ENCODE data around the gene SPRR2B. TPM values are rescaled to one million over a fixed set of nuclear protein-coding genes. Genes with fewer than 3 reads are reported as not detected.

The SPRR2B gene
- total RNA-seq, 2 donors from 2014 or later = not detected

DNA sequence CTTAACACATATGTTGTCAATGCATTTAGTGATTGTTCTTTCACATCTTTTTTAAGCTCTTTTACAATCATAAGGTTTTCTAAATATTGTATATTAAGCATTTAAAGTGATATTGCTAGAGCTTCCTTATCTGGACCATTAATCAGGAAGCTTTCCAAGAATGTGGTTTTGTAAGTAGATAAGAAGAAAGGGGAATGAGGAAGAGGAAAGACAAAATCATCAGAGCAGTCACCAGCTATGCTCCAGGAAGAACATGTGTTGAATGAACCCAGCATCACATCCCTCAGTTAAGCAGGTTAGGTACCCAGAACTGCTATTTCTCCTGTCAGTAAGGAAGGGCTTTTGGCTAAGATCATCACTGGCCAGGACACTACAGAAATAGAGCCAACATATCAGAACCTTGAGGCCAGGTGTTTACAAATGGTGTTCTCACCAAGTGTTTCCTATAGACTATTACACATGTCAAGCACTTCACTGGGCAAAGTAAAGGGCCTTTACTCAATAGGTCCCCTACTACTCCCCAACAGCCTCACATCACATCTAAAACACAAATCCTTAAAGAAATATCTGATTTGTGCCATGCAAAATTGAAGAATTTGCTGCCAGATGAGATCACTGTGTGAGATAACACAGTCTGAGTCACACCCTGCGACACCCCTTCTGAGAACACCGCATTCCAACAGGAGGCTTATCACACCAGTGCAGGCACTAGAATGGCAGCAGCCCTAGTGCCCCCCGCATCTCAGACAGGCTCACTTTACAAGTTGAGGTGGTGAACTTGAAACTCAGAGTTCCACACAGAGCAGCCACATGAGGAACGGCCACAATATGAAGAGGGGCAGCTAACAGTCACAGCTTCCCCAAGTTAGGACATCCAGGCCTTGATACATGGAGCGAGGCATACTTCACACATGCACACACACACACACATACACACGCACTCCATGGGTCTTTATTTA lies 12.3 kb downstream of the SPRR2B start:
- 84 to 91% methylated on average over 3 to 6 of the region's 6 CpGs for WGBS, 2 experiments (ENCODE audit: insufficient coverage in 1 of 2, insufficient read length in 1 of 2)
- no peak overlapping the region for H3K4me3 Mint-ChIP-seq
- no peaks in the 10 kb centered on the region for H3K4me1 ChIP-seq (ENCODE audit: control insufficient read depth, insufficient read depth, low read length)
- H3K9me3 ChIP-seq (ENCODE audit: control insufficient read depth, low read length) = no peaks in the 10 kb centered on the region
- TF ChIP-seq, protein P1, sequence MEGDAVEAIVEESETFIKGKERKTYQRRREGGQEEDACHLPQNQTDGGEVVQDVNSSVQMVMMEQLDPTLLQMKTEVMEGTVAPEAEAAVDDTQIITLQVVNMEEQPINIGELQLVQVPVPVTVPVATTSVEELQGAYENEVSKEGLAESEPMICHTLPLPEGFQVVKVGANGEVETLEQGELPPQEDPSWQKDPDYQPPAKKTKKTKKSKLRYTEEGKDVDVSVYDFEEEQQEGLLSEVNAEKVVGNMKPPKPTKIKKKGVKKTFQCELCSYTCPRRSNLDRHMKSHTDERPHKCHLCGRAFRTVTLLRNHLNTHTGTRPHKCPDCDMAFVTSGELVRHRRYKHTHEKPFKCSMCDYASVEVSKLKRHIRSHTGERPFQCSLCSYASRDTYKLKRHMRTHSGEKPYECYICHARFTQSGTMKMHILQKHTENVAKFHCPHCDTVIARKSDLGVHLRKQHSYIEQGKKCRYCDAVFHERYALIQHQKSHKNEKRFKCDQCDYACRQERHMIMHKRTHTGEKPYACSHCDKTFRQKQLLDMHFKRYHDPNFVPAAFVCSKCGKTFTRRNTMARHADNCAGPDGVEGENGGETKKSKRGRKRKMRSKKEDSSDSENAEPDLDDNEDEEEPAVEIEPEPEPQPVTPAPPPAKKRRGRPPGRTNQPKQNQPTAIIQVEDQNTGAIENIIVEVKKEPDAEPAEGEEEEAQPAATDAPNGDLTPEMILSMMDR (conservative IDR thresholded peaks at IDR 0.05) = no peak
- no peaks in the 10 kb centered on the region for H3K9me3 Mint-ChIP-seq
- H3K27ac ChIP-seq (ENCODE audit: low read depth, low read length) = no peak overlapping the region
- H3K4me1 Mint-ChIP-seq = peaks cover 3% of the 10 kb centered on the region
- no peaks in the 10 kb centered on the region for H3K36me3 Mint-ChIP-seq (ENCODE audit: low read depth)
- H3K27ac Mint-ChIP-seq = no peak overlapping the region
- H3K4me3 ChIP-seq (ENCODE audit: low read length) = no peak overlapping the region
- no peaks in the 10 kb centered on the region for H3K27me3 Mint-ChIP-seq (ENCODE audit: insufficient read depth)
- DNase-seq = no peak
- H3K27me3 ChIP-seq (ENCODE audit: control insufficient read depth, insufficient read depth, low read length, poor library complexity, severe bottlenecking) = no peaks in the 10 kb centered on the region
- no peak overlapping the region for H3K9ac ChIP-seq (ENCODE audit: extremely low read depth, low read length, poor library complexity, severe bottlenecking)
- H3K36me3 ChIP-seq (ENCODE audit: control insufficient read depth, insufficient read depth, low read length) = no peaks in the 10 kb centered on the region

DNA sequence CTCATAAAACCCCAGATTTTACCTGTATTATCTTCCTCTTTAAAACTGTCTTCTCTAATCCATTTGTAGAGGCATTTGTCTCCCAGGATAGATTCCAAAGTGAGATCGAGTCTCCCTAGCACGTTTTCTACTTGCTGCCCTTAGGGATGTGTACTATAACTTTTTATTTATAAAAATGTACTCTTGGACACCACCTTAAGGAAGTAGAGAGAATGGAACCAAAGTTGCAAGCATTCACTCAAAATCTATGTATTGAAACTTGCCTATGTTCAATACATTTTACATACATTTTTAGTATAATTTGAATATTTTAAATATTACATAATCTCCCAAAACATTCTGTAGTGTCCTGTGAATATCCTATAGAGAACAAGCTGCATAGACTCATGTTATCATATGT lies 13.3 kb downstream of the SPRR2B start:
- H3K27ac Mint-ChIP-seq = no peak overlapping the region
- Histone ChIP-seq H3K4me3 (ENCODE audit: low read length) (no peak overlapping the region), H3K27ac (ENCODE audit: low read depth, low read length) (no peak overlapping the region), H3K27me3 (ENCODE audit: control insufficient read depth, insufficient read depth, low read length, poor library complexity, severe bottlenecking) (no peaks in the 10 kb centered on the region), H3K36me3 (ENCODE audit: control insufficient read depth, insufficient read depth, low read length) (no peaks in the 10 kb centered on the region), H3K9ac (ENCODE audit: extremely low read depth, low read length, poor library complexity, severe bottlenecking) (no peak overlapping the region), H3K4me1 (ENCODE audit: control insufficient read depth, insufficient read depth, low read length) (no peaks in the 10 kb centered on the region), H3K9me3 (ENCODE audit: control insufficient read depth, low read length) (no peaks in the 10 kb centered on the region)
- DNase-seq = no peak
- peaks cover 3% of the 10 kb centered on the region for H3K4me1 Mint-ChIP-seq
- TF ChIP-seq, protein P1 (conservative IDR thresholded peaks at IDR 0.05) = no peak
- no peaks in the 10 kb centered on the region for H3K36me3 Mint-ChIP-seq (ENCODE audit: low read depth)
- H3K27me3 Mint-ChIP-seq (ENCODE audit: insufficient read depth) = peaks cover 2% of the 10 kb centered on the region
- no peak overlapping the region for H3K4me3 Mint-ChIP-seq
- peaks cover 2% of the 10 kb centered on the region for H3K9me3 Mint-ChIP-seq
- WGBS, 2 experiments (ENCODE audit: insufficient coverage in 1 of 2, insufficient read length in 1 of 2) = no CpG with 5 or more reads among the region's 2 CpGs

DNA sequence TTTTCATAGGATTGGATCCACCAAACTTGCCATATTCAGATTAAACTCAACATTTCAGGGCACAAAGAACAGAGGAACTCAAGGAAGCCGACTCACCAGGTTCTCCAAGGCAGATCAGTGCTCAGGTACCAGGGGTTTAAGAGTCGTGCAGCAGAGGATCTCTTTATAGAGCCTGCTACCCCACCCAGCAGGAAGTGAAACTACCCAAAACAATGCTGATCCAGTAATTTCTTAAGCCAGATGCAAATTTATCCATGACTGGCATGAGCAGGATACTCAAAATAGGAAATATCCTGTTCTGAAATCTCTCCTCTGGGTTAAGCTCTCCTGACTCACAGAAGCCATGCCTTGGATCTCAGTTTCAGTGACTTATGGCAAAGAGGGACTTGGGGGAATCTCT lies 14.0 kb downstream of the SPRR2B start, which contains the start of gene SPRR2A:
SPRR2A (minus strand) TSS at position 138 of the 400 bp plus-strand sequence. CDS start 777 bp downstream, outside the sequence.
- TF ChIP-seq, protein P1 (conservative IDR thresholded peaks at IDR 0.05) = no peak
- Mint-ChIP-seq H3K4me3 (no peak within 1 kb of the TSS), H3K27me3 (ENCODE audit: insufficient read depth) (peaks cover 3% of the 10 kb centered on the region), H3K9me3 (peaks cover 7% of the 10 kb centered on the region), H3K4me1 (peaks cover 3% of the 10 kb centered on the region), H3K36me3 (ENCODE audit: low read depth) (no peaks in the 10 kb centered on the region), H3K27ac (no peak within 1 kb of the TSS)
- 79% methylated on average over 2 of the region's 2 CpGs; no CpG with 5 or more reads in 1 of the 2 experiments for WGBS, 2 experiments (ENCODE audit: insufficient coverage in 1 of 2, insufficient read length in 1 of 2)
- DNase-seq = no peak
- Histone ChIP-seq H3K4me3 (ENCODE audit: low read length) (no peak within 1 kb of the TSS), H3K4me1 (ENCODE audit: control insufficient read depth, insufficient read depth, low read length) (no peaks in the 10 kb centered on the region), H3K27ac (ENCODE audit: low read depth, low read length) (no peak within 1 kb of the TSS), H3K9ac (ENCODE audit: extremely low read depth, low read length, poor library complexity, severe bottlenecking) (no peak within 1 kb of the TSS), H3K27me3 (ENCODE audit: control insufficient read depth, insufficient read depth, low read length, poor library complexity, severe bottlenecking) (no peaks in the 10 kb centered on the region), H3K36me3 (ENCODE audit: control insufficient read depth, insufficient read depth, low read length) (no peaks in the 10 kb centered on the region), H3K9me3 (ENCODE audit: control insufficient read depth, low read length) (no peaks in the 10 kb centered on the region)
